Esophagus muscularis mucosa (tissue), 4 donors: ENCODE results near the gene CDH8. TPM values are rescaled to one million over a fixed set of nuclear protein-coding genes. Genes with fewer than 3 reads are reported as not detected.

ENCODE experiments used
- DNase-seq: peaks from one replicate; pipeline ENCODE4 v3.0.0-alpha.2; 2017; ENCODE audit errors: extremely low spot score
- H3K27ac ChIP-seq, 4 donors: fragments of 200-600 bp; sonication (generic); replicated peaks in 1 of 4; 1 replicate in 3 of 4; 2 replicates in 1 of 4; pipeline ENCODE4 v1.5.1; 2016 to 2019; ENCODE audit warnings: mild to moderate bottlenecking in 1 of 4
- H3K27me3 ChIP-seq, 4 donors: fragments of 200-600 bp; sonication (generic); one replicate each; pipeline versions ENCODE4 v1.5.1 to v1.6.0; 2016 to 2019
- H3K36me3 ChIP-seq, 4 donors: fragments of 200-600 bp; sonication (generic); one replicate each; pipeline ENCODE4 v1.5.1; 2016 to 2019
- H3K4me1 ChIP-seq, 4 donors: fragments of 200-600 bp; sonication (generic); one replicate each; pipeline ENCODE4 v1.5.1; 2016 to 2019
- H3K4me3 ChIP-seq, 4 donors: fragments of 200-600 bp; sonication (generic); 1 replicate in 2 of 4; 2 replicates in 2 of 4; pipeline ENCODE4 v1.5.1; 2016 to 2019; ENCODE audit warnings: mild to moderate bottlenecking in 4 of 4, moderate library complexity in 1 of 4
- H3K9me3 ChIP-seq, 4 donors: fragments of 200-600 bp; sonication (generic); 1 replicate in 3 of 4; 2 replicates in 1 of 4; pipeline ENCODE4 v1.5.1; 2016 to 2019
- CTCF ChIP-seq, 3 experiments: fragments of 200-600 bp in 2 of 3; fragments of 450-650 bp in 1 of 3; sonication (generic) in 2 of 3; IDR thresholded peaks; one replicate each; pipeline ENCODE4 v1.5.1; 2017 to 2019; ENCODE audit warnings: antibody characterized with exemption in 3 of 3, mild to moderate bottlenecking in 2 of 3, moderate library complexity in 1 of 3
- EP300 ChIP-seq: sonication (generic); formaldehyde crosslinking; IDR thresholded peaks from one replicate; pipeline ENCODE4 v1.6.1; 2017; ENCODE audit warnings: antibody characterized with exemption
- POLR2A ChIP-seq: fragments of 450-650 bp; IDR thresholded peaks from one replicate; pipeline ENCODE4 v1.6.1; 2017; ENCODE audit warnings: antibody characterized with exemption, moderate library complexity, mild to moderate bottlenecking, low read depth
- POLR2AphosphoS5 ChIP-seq, 2 donors: sonication (generic); formaldehyde crosslinking; IDR thresholded peaks; one replicate each; pipeline ENCODE4 v1.6.1; 2017; ENCODE audit warnings: antibody characterized with exemption in 2 of 2
- WGBS: methylation state at CpG from one replicate; pipeline ENCODE4 v1.1.5; 2018; 5-methylcytosine and 5-hydroxymethylcytosine counted together
- intact Hi-C: fragments of 100-400 bp; cut with DNase I; formaldehyde crosslinking; loops from one replicate; pipeline ENCODE4 v1.15.1; 2023
- total RNA-seq, 4 donors: library from RNA; depleted of rRNA; stranded (reverse); fragments of >200 nt; gene quantifications; one replicate each; pipeline versions ENCODE4 v1.1.0 to v1.2.1, GENCODE V29; 2016

Gene CDH8
- total RNA-seq, 4 donors from 2014 or later = 0.42 to 3.6 (median 1.9) TPM

- intact Hi-C loops = no loop called here
- H3K36me3 ChIP-seq = no peaks in the 10 kb centered on the region
- no peaks in the 10 kb centered on the region for H3K9me3 ChIP-seq
- TF ChIP-seq POLR2A (no peak), CTCF (IDR thresholded peaks at IDR 0.05) (no peak), POLR2AphosphoS5 (IDR thresholded peaks at IDR 0.05) (no peak), EP300 (no peak)
- WGBS = 63% methylated on average over 2 of the region's 2 CpGs
- no peak overlapping the region for H3K4me3 ChIP-seq
- DNase-seq = no peak
- H3K4me1 ChIP-seq = no peaks in the 10 kb centered on the region
- H3K27ac ChIP-seq = no peak overlapping the region
- no peaks in the 10 kb centered on the region for H3K27me3 ChIP-seq
These were observed 193.6 kb downstream of the CDH8 start for GRCh38 chr16:61842666-61843065.

GRCh38 chr16:61836804-61837393, 199.3 kb downstream of the CDH8 start:
- DNase-seq = no peak
- H3K4me1 ChIP-seq = no peaks in the 10 kb centered on the region
- no peaks in the 10 kb centered on the region for H3K27me3 ChIP-seq
- H3K27ac ChIP-seq = no peak overlapping the region
- intact Hi-C loops = no loop called here
- TF ChIP-seq POLR2A = no peak
- TF ChIP-seq POLR2AphosphoS5 (IDR thresholded peaks at IDR 0.05) = no peak
- TF ChIP-seq CTCF (IDR thresholded peaks at IDR 0.05) = no peak
- TF ChIP-seq EP300 = no peak
- no peak overlapping the region for H3K4me3 ChIP-seq
- no peaks in the 10 kb centered on the region for H3K9me3 ChIP-seq
- H3K36me3 ChIP-seq = no peaks in the 10 kb centered on the region
- WGBS = 56% methylated on average over 3 of the region's 3 CpGs

GRCh38 chr16:61834082-61834481, 202.2 kb downstream of the CDH8 start:
- 77% methylated on average over 2 of the region's 2 CpGs for WGBS
- TF ChIP-seq CTCF (IDR thresholded peaks at IDR 0.05) = no peak
- no peak for TF ChIP-seq POLR2AphosphoS5 (IDR thresholded peaks at IDR 0.05)
- no peak for TF ChIP-seq POLR2A
- no peak for TF ChIP-seq EP300
- H3K27ac ChIP-seq = no peak overlapping the region
- no peaks in the 10 kb centered on the region for H3K27me3 ChIP-seq
- no peaks in the 10 kb centered on the region for H3K36me3 ChIP-seq
- H3K4me3 ChIP-seq = no peak overlapping the region
- no peaks in the 10 kb centered on the region for H3K9me3 ChIP-seq
- no peak for DNase-seq
- no peaks in the 10 kb centered on the region for H3K4me1 ChIP-seq
- intact Hi-C loops = no loop called here

GRCh38 chr16:61831351-61831917, 204.8 kb downstream of the CDH8 start:
- Histone ChIP-seq H3K4me3 (no peak overlapping the region), H3K27ac (no peak overlapping the region), H3K36me3 (no peaks in the 10 kb centered on the region), H3K9me3 (no peaks in the 10 kb centered on the region), H3K27me3 (no peaks in the 10 kb centered on the region), H3K4me1 (no peaks in the 10 kb centered on the region)
- WGBS = 66% methylated on average over 5 of the region's 5 CpGs
- intact Hi-C loops = no loop called here
- DNase-seq = no peak
- TF ChIP-seq CTCF (IDR thresholded peaks at IDR 0.05) = no peak
- TF ChIP-seq POLR2AphosphoS5 (IDR thresholded peaks at IDR 0.05) = no peak
- TF ChIP-seq POLR2A = no peak
- TF ChIP-seq EP300 = no peak

- Histone ChIP-seq H3K4me3 (no peak overlapping the region), H3K9me3 (no peaks in the 10 kb centered on the region), H3K4me1 (no peaks in the 10 kb centered on the region), H3K36me3 (no peaks in the 10 kb centered on the region), H3K27ac (no peak overlapping the region), H3K27me3 (no peaks in the 10 kb centered on the region)
- intact Hi-C loops = no loop called here
- no peak for TF ChIP-seq POLR2A
- TF ChIP-seq EP300 = no peak
- TF ChIP-seq POLR2AphosphoS5 (IDR thresholded peaks at IDR 0.05) = no peak
- no peak for TF ChIP-seq CTCF (IDR thresholded peaks at IDR 0.05)
- no peak for DNase-seq
- WGBS = 26% methylated on average over 2 of the region's 2 CpGs
These were observed 206.6 kb downstream of the CDH8 start for GRCh38 chr16:61829631-61830030.
